Measurements from ENCODE around the gene IL1B. TPM values are rescaled to one million over a fixed set of nuclear protein-coding genes. Genes with fewer than 3 reads are reported as not detected.
"Not testable (repeated sequence)": the region's sequence is repeated elsewhere in the genome, so short reads cannot be mapped to it uniquely, and the experiment has no call there.

Gene IL1B
- total and polyA plus RNA-seq, 2 experiments from 2014 or later: 1.1 to 2.4 TPM

- DNase-seq (ENCODE audit: low spot score): no peak
- Histone ChIP-seq H3K79me2 (no peaks in the 10 kb centered on the region), H4K20me1 (ENCODE audit: insufficient read depth, poor library complexity, severe bottlenecking) (no peaks in the 10 kb centered on the region), H3K4me1 (ENCODE audit: insufficient read depth) (peaks cover 33% of the 10 kb centered on the region), H2AFZ (no peak overlapping the region), H3K4me3 (no peak overlapping the region), H3K9me3 (ENCODE audit: low read depth) (no peaks in the 10 kb centered on the region), H3K27ac (no peak overlapping the region), H3K4me2 (no peak overlapping the region), H3K36me3 (replicated peaks; ENCODE audit: insufficient read depth, low read depth) (no peaks in the 10 kb centered on the region), H3K9me2 (replicated peaks; ENCODE audit: insufficient read depth) (no peaks in the 10 kb centered on the region), H3K27me3 (no peaks in the 10 kb centered on the region)
- 88% methylated on average over 1 of the region's 1 CpG for WGBS (ENCODE audit: low lambda C conversion rate, missing lambda C conversion rate)
- TF ChIP-seq EZH2phosphoT487 (IDR thresholded peaks at IDR 0.05; ENCODE audit: low read depth, severe bottlenecking, unreplicated experiment) (no peak), EZH2 (IDR thresholded peaks at IDR 0.05; ENCODE audit: borderline replicate concordance) (no peak), CTCF (IDR thresholded peaks at IDR 0.05; ENCODE audit: poor library complexity) (no peak)
Observed at GRCh38 chr2:112835061-112835501, 1.5 kb downstream of the IL1B start.

GRCh38 chr2:112834396-112835037, 2.1 kb downstream of the IL1B start:
- peak overlapping the region; percentile 61 for H3K4me2 ChIP-seq
- H3K4me3 ChIP-seq: no peak overlapping the region
- DNase-seq (ENCODE audit: low spot score): peak; percentile 72

GRCh38 chr2:112833976-112834375, 2.6 kb downstream of the IL1B start:
- DNase-seq (ENCODE audit: low spot score): no peak
- H3K4me2 ChIP-seq: peak overlapping the region; percentile 61

More at GRCh38 chr2:112834396-112835037, 2.1 kb downstream of the IL1B start:
- Histone ChIP-seq H3K27me3 (no peaks in the 10 kb centered on the region), H3K9me2 (replicated peaks; ENCODE audit: insufficient read depth) (no peaks in the 10 kb centered on the region), H2AFZ (no peak overlapping the region), H3K36me3 (replicated peaks; ENCODE audit: insufficient read depth, low read depth) (no peaks in the 10 kb centered on the region), H4K20me1 (ENCODE audit: insufficient read depth, poor library complexity, severe bottlenecking) (no peaks in the 10 kb centered on the region), H3K9me3 (ENCODE audit: low read depth) (no peaks in the 10 kb centered on the region), H3K79me2 (no peaks in the 10 kb centered on the region), H3K27ac (peak overlapping the region; percentile 10), H3K4me1 (ENCODE audit: insufficient read depth) (peaks cover 33% of the 10 kb centered on the region)
- TF ChIP-seq CTCF (IDR thresholded peaks at IDR 0.05; ENCODE audit: poor library complexity): no peak
- no peak for TF ChIP-seq EZH2phosphoT487 (IDR thresholded peaks at IDR 0.05; ENCODE audit: low read depth, severe bottlenecking, unreplicated experiment)
- TF ChIP-seq EZH2 (IDR thresholded peaks at IDR 0.05; ENCODE audit: borderline replicate concordance): no peak
- 24% methylated on average over 1 of the region's 1 CpG for WGBS (ENCODE audit: low lambda C conversion rate, missing lambda C conversion rate)

GRCh38 chr2:112833639-112833931, 3.0 kb downstream of the IL1B start:
- not testable (repeated sequence) for H3K4me2 ChIP-seq; DNase-seq (ENCODE audit: low spot score); H3K4me3 ChIP-seq

More at GRCh38 chr2:112833976-112834375, 2.6 kb downstream of the IL1B start:
- peaks cover 33% of the 10 kb centered on the region for H3K4me1 ChIP-seq (ENCODE audit: insufficient read depth)
- TF ChIP-seq EZH2 (IDR thresholded peaks at IDR 0.05; ENCODE audit: borderline replicate concordance): no peak
- no peak for TF ChIP-seq EZH2phosphoT487 (IDR thresholded peaks at IDR 0.05; ENCODE audit: low read depth, severe bottlenecking, unreplicated experiment)
- no peak for TF ChIP-seq CTCF (IDR thresholded peaks at IDR 0.05; ENCODE audit: poor library complexity)
- no peaks in the 10 kb centered on the region for H4K20me1 ChIP-seq (ENCODE audit: insufficient read depth, poor library complexity, severe bottlenecking)
- H3K27ac ChIP-seq: peak overlapping the region; percentile 10
- H3K4me3 ChIP-seq: no peak overlapping the region
- H3K9me2 ChIP-seq (replicated peaks; ENCODE audit: insufficient read depth): no peaks in the 10 kb centered on the region
- H3K79me2 ChIP-seq: no peaks in the 10 kb centered on the region
- no peak overlapping the region for H2AFZ ChIP-seq
- H3K9me3 ChIP-seq (ENCODE audit: low read depth): no peaks in the 10 kb centered on the region
- H3K36me3 ChIP-seq (replicated peaks; ENCODE audit: insufficient read depth, low read depth): no peaks in the 10 kb centered on the region
- no peaks in the 10 kb centered on the region for H3K27me3 ChIP-seq

More at GRCh38 chr2:112833639-112833931, 3.0 kb downstream of the IL1B start:
- not testable (repeated sequence) for H3K79me2 ChIP-seq; H3K36me3 ChIP-seq (replicated peaks; ENCODE audit: insufficient read depth, low read depth); H3K27me3 ChIP-seq; H4K20me1 ChIP-seq (ENCODE audit: insufficient read depth, poor library complexity, severe bottlenecking); H2AFZ ChIP-seq; H3K9me3 ChIP-seq (ENCODE audit: low read depth); H3K9me2 ChIP-seq (replicated peaks; ENCODE audit: insufficient read depth)
- Histone ChIP-seq H3K27ac (peak overlapping the region; percentile 10), H3K4me1 (ENCODE audit: insufficient read depth) (peaks cover 33% of the 10 kb centered on the region)
- whole genome bisulfite sequencing (ENCODE audit: low lambda C conversion rate, missing lambda C conversion rate): 97% methylated on average over 5 of the region's 5 CpGs
